Activated naive CD4-positive, alpha-beta T cell treated with Interleukin-2 at 50 U/mL for 16 hours (primary cell): Measurements from ENCODE around the gene APBA2.

Experiments used
- DNase-seq: peaks from one replicate; pipeline ENCODE4 v3.0.0-alpha.2; 2020

APBA2 gene

GRCh38 chr15:29127506-29128430, 242.0 kb downstream of the APBA2 start:
- DNase-seq: no peak

- no peak for DNase-seq
Observed at GRCh38 chr15:29128671-29129070, 242.9 kb downstream of the APBA2 start.

- DNase-seq: no peak
Observed at GRCh38 chr15:29129221-29129620, 243.4 kb downstream of the APBA2 start.

GRCh38 chr15:29129926-29130325, 244.2 kb downstream of the APBA2 start:
- DNase-seq: no peak

- no peak for DNase-seq
Observed at GRCh38 chr15:29130476-29130875, 244.7 kb downstream of the APBA2 start.

GRCh38 chr15:29130951-29131839, 245.4 kb downstream of the APBA2 start:
- no peak for DNase-seq

GRCh38 chr15:29131840-29132420, 246.2 kb downstream of the APBA2 start:
- no peak for DNase-seq

- DNase-seq: no peak
Observed at GRCh38 chr15:29132735-29133181, 247.0 kb downstream of the APBA2 start.

- no peak for DNase-seq
Observed at GRCh38 chr15:29133321-29133720, 247.5 kb downstream of the APBA2 start.

- no peak for DNase-seq
Observed at GRCh38 chr15:29133791-29134190, 248.0 kb downstream of the APBA2 start.

GRCh38 chr15:29134239-29134638, 248.5 kb downstream of the APBA2 start:
- no peak for DNase-seq

GRCh38 chr15:29134641-29135308, 249.0 kb downstream of the APBA2 start:
- DNase-seq: no peak

- no peak for DNase-seq
Observed at GRCh38 chr15:29135309-29135657, 249.5 kb downstream of the APBA2 start.

GRCh38 chr15:29135702-29136646, 250.2 kb downstream of the APBA2 start:
- no peak for DNase-seq

GRCh38 chr15:29138260-29138659, 252.5 kb downstream of the APBA2 start:
- no peak for DNase-seq

GRCh38 chr15:29139072-29139471, 253.3 kb downstream of the APBA2 start:
- DNase-seq: no peak

- DNase-seq: peak; percentile 50
Observed at GRCh38 chr15:29139540-29140459, 254.0 kb downstream of the APBA2 start.

- peak; percentile 0 for DNase-seq
Observed at GRCh38 chr15:29140475-29141307, 254.9 kb downstream of the APBA2 start.
